ENCODE results near the gene ENPP3.

ENPP3 gene

DNA sequence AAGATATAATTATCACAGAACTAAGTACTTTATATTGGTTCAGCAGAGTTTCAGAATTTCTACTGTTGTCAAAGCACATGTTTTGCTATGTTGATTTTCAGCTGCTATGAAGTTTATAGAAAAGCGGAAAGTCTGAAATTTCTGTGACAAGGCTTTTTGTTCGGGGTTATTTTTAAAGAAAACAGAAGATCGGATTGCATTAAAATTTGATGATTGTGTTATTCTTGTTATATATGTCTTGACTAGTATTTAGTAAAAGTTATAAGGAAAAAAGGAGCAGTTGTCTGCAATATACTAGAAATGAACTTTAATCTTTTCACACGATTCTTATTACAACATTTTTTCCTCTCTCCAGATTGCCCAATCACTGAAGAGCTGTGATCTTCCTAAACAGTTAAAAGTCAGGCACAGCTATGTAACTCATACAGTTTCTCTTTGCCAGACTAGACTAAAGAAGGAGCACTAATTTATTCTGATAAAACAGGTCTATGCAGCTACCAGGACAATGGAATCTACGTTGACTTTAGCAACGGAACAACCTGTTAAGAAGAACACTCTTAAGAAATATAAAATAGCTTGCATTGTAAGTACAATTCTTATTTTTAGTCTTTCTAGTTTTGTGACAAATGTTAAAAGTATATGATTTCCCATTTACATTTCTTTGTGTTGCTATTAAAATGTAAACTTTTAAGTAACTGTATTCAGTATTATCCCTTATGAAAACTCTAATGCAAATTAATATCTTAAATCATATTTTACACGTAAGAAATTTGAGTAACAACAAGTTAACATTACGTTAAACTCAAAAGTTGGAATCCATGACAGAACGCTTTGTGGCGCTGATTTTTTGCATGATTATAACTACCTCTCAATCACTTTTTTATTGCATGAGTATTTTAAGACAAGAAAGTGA, at the start of gene ENPP3:
ENPP3 (plus strand) TSS at position 423 of the 913 bp plus-strand sequence; CDS start at position 506, 83 bp downstream.
- in situ Hi-C loops (cut with MboI; ENCODE audit: low sequenced_read_pairs): no loop called here

DNA sequence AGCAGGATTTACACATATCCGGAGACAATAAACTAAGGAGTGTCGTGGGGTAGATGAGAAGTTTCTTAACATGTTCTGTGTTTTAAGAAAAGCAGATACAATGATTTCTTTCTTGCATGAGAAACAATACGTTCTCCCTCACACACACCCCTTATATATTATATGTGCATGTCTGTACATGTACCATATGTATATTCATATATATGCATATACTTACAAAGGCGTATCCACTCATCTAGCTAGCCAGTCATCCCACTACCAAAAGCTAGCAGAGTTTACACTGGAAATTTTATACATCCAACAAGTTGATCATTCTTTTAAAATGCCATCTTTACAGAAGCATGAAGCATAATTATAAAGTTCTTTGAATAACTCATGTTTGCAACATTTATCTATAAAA, 49.2 kb upstream of the ENPP3 start:
- in situ Hi-C loops (cut with MboI; ENCODE audit: low sequenced_read_pairs): no loop called here

DNA sequence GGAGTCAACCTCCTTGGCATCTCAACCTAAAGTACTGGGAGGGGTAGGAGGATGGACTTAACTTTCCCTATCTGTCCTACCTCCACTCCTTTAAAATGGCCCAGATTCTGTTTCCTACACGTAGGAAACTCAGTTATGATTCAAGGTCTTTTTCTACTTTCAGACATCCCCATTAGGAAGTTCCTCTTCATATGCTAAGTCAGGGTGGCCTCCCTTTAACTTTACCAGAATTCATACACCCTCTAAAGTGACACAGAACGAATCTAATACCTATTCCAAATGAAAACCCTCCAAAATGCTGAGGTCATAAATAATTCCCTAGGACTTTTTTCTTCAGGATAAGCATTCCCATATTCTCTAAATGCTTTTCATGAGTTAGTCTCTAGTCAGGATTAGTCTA, 48.5 kb upstream of the ENPP3 start:
- in situ Hi-C loops (cut with MboI; ENCODE audit: low sequenced_read_pairs): no loop called here

DNA sequence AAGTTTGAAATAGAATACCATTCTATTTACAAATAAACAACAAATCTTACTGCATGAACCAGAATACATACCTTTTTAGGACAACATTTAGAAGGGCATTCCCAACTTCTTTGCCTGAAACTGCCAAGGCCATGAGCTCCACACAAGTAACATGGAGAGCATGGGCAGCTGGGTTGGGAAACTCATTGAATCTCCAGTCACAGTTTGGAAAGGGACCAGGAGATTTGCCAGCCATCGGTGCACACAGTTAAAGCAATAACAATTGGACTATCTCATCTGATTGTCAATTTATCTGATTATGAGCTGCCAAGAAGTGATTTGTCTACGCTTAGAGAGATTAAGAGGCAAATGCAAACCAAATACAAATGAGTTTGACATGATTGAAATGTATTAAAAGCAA, 44.2 kb upstream of the ENPP3 start:
- in situ Hi-C loops (cut with MboI; ENCODE audit: low sequenced_read_pairs): no loop called here

DNA sequence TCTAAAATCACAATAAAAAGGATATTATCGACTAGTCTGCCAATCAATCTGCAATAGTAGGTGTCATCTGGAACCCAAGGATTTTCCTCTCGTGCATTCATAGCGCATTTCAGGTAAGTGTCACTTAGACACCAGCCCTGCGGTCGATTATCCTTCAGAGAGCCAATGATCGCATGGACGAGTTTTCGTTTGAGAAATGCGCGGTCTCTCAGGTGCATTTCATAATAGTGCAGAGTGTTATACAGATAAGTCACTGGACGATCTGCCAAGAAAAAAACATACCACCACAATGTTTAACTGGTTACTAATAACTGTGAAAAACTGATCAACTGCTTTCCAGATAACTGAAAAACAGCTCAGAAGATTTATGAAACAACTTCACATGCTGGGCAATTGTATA, 43.0 kb upstream of the ENPP3 start:
- in situ Hi-C loops (cut with MboI; ENCODE audit: low sequenced_read_pairs): no loop called here

DNA sequence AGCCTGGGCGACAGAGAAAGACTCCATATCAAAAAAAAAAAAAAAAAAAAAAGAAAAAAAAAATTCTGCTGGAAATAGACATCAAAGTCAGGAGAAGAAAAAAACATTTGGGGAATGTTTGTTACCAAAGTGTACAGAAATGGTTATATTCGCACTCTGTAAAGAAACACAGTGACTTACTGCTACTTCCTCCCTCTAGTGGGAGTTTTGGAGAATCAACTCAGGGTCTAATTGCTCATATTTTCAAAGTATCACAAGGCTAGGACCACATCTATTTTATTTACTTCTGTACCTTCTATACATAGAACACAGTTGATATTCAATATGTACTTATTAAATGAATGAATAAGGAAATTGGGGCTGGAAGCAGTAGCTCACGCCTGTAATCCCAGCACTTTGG, 39.7 kb upstream of the ENPP3 start:
- in situ Hi-C loops (cut with MboI; ENCODE audit: low sequenced_read_pairs): no loop called here

DNA sequence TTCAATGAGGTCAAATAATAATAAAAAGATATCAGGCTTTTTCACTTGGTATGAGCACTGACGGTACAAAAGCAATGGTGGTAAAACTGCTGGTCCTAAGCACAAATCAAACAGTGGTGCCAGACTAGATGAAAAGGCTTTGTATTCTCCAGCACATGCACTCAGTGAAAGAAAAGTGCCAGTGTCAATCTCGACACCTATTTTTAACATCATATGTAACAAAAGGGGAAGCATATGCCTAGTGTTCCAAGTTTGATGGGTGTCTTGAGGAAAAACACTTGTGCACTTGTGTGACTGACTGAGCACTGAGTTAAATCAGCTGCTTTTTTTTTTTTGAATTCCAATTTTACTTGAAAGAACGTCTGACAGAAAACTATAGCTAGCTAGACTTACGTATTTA, 36.4 kb upstream of the ENPP3 start:
- in situ Hi-C loops (cut with MboI; ENCODE audit: low sequenced_read_pairs): no loop called here

DNA sequence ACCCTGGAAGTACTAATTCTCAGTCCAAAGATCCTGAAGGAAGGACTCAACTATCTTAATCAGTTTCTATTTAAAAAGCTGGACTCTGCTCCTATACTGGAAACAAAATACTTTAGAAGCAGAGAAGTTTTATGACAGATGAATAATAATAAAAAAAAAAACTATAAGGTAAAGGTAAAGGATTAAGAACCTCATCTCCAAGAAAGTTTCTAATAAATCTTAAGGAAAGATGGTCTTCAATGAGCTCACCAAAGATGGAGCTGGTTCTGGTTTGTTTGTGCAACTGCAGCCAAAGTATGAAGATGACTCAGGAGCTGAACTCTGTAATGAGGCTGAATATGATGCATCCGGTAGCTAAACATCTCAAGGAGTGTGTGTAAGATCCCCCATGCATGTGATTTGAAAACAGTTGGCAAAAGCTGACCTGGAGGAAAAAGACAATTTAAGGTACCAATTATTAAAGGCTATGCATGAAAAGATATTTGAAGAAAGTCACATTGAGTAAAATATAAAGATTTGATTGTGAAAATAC, 34.3 kb upstream of the ENPP3 start:
- in situ Hi-C loops (cut with MboI; ENCODE audit: low sequenced_read_pairs): no loop called here

DNA sequence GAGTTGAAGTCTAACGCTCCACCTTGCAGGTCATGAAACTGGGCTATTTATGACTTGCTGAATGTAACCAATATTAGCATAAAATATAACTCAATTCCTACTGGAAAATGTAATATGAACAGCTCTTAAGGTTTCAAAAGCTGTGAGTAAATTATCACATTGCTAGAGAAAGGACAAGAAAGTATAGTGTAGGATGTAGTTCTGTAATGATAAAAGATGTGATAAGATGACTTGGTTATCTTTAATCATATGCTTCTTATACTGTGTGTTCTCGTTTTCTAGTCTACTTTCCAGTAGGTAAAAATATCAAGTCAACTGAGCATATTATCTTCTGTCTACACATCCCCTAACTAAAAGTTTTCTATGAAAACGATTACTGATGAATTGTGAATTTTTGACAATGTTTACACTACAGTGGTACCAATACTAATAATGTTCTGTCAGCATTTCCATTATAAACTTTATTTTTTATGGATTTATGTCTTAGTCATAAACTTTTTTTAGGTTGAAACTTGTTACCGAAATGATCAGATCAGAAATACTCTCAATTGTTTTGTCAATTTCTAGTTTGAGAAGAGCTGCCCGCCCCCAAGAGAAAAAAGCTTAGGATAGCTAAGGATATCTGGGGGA, 23.7 kb upstream of the ENPP3 start:
- in situ Hi-C loops (cut with MboI; ENCODE audit: low sequenced_read_pairs): no loop called here

DNA sequence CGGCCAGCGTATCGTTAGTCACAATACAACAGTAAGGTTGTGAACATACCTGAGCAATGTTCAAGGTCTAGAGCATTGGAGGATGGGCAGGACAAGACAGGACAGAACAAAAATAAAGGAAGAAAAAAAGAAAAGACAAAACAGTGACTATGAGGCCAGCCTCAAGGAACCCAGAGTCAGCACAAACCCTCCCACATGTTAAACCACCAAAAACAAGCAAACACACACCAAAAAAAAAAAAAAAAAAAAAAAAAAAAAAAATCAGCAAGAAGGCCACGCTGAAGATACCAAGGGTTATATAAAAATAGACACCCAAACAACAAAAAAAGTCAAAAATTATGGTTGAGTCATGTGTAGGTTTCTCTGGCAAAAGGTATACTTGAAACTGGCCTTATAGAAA, 21.8 kb upstream of the ENPP3 start:
- in situ Hi-C loops (cut with MboI; ENCODE audit: low sequenced_read_pairs): no loop called here

DNA sequence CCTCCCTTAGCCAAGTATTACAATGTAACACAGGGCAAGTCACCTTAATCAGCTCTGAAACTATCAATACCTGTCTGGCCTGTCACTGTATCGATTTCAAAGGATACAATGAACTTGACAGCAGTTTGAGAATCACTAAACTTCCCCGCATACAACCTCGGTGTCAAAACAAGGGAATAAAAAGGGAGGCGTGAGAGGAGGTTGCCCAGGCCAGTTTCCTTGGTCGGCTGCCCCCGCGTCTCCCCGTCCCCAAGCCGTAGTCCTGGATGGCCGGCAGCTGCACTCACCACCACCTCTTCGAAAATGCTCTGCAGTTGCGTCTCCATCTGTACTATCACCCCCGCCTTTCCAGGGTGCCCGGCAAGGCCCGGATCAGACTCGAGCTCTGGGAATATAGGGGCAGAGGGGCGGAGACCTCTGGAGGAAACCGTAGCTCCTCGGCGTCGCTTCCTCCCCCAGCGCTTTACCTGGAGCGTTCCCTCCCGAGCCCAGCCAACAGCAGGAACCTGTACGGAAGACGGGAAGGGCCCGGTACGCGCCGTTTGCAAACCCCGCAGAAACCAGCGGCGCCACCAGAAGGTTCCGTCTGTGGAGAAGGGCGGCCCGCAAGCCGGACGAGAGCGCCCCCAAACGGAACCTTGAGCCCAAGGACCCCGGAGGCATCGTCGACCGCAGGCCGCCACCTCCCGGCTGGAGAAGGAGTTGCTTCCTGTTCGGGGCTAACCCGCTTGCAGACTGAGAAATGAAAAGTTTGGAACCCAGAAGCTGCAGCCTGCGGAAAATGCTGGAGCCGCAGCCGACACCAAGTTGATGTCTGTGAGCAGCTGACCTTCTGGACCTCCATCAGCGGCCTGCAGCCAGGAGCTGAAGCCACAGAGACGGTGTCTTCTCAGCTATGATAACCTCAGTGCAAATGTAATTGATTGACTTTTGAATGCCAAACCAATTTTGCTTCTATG, 9.1 kb upstream of the ENPP3 start, which contains the start of gene MED23:
MED23 (minus strand) TSS at position 519 of the 959 bp plus-strand sequence; CDS start at position 326, 193 bp downstream.
- in situ Hi-C loops (cut with MboI; ENCODE audit: low sequenced_read_pairs): no loop called here

DNA sequence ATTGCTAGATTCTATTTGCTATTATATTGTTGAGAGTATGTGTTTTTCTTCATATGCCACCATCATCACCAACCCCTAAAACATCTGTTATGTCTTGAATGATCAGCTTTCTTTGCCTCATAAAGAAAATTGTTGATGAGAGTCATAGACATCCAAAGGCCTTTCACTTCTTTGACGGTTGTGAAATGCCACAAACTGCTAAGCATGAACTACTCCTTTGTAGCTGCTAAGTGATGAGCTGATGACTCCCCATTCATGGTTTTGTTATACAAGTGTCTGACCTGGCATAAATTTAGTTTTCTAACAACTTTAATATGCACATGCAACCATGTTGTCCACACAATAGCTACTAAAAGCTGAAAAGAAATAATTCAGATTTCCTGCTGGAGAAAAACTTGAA, 8.4 kb upstream of the ENPP3 start:
- in situ Hi-C loops (cut with MboI; ENCODE audit: low sequenced_read_pairs): no loop called here

DNA sequence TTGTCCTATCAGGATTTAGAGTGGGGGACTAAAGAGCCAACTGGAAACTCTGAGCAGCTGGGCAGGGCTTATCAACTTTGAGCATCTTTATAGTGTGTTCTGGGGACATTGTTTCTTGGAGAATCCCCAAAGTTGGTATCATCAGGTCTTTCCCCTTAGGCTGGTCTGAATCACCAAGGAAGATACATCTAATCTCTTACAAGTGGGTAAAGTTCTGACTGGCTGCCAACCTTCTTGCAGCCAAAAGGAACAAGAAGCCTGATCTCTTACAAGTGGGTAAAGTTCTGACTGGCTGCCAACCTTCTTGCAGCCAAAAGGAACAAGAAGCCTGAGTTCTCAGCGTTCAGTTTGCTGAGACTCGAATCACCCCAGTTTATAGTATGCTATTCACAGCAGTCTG, 7.5 kb upstream of the ENPP3 start:
- in situ Hi-C loops (cut with MboI; ENCODE audit: low sequenced_read_pairs): no loop called here

DNA sequence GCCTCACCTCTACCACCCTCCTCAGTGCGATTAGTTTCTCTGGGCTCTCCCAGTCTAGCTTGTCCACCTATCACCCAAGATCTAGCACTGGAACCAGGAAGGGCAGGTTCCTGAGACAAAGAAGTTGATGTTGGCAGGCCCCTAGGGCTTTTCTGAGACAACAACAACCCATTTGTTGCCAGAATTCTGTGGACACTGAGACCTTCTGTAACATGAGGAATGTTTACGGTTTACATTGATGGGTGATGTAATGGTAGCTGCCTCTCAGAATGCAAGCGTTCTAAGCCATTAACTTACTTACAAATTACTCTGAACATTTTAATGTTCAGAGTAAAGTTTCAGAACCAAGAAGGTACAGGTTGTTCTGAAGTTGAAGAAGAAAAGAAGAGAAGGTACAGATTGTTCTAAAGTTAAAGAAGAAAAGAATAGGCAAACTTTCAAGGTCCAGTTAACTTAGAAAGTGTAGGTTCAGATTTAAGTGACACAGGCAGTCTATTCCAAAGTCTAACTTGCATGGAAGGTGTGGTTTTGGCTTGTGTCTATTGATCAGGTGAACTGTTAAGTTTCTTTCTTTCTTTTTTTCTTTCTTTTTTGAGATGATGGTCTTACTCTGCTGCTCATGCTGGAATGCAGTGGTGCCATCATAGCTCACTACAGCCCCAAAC, 5.3 kb upstream of the ENPP3 start:
- in situ Hi-C loops (cut with MboI; ENCODE audit: low sequenced_read_pairs): no loop called here

DNA sequence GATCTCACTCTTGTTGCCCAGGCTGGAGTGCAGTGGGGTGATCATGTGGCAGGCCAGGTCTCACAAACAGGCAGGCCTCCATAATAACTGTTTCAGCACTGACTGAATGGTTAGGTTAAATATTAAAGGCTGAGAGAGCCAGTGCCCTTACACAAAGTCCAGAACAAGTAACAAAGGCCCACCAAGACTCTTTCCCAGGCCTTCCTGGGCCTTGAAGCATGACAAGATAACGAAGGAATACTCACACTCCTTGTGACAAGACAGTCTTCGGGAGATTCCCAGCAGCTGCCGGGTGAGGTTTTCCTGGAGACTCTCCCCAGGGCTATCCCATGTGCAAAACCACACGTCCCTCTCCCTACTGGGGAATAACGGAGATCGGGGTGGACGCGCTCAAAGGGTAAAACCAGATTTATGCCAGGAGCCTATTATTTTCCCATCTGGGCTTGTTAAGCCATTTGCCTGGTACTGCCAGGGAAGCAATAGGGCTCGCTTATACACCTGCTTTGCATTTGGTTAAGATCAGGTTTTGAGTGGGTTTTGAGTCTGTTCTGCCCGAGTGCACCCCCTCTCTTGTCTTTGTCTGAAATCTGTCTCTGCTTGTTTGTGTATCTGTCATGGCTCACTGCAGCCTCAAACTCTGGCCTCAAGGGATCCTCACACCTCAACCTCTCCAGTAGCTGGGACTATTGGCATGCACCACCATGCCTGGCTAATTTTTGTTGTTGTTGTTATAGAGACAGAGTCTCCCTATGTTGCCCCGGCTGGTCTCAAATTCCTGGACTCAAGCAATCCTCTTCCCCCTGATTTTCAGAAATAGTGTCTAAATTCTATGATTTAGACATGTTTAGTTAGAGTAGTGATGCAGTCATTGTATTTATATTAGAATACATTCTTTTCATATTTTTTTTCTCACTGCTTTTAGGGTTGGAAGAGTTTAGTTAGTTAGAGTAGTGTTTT, 1.4 kb upstream of the ENPP3 start:
- in situ Hi-C loops (cut with MboI; ENCODE audit: low sequenced_read_pairs): no loop called here

DNA sequence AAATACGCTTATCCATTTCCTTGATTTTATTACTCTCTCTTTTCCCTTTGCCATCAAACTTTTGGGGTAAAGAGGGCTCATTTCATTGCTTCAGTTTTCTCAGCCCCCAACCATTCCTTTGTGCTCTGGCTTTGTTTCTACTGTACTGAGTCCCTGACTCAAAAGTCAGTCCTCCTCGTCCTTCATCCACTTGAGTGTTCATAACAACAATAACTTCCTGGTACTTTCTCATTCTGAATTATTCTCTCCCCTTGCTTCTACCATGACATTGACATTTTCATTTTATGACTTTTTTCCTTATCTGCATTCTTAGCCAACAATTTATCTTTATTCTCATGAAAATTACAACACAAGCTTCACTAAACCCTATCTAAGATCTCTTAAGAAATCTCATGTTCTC, 911 bp downstream of the ENPP3 start:
- in situ Hi-C loops (cut with MboI; ENCODE audit: low sequenced_read_pairs): no loop called here

DNA sequence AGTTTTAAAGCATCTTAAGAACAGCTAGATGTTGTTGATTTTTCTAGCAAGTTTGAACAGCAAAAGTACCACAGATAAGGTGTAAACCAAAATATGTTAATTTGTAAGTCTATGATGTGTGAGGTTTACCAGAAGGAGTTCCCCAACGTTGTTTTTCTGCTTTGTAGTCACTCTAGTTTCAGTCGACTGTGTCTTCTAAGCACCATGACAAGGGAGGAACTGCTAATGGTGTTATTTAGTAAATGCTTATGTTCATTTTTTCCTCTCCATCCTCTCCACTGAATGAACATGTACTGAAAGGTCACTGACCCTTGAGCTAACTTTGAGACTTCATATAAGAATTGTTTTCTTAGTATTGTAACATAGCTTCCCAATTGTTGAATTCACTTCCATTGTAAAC, 3.0 kb downstream of the ENPP3 start:
- in situ Hi-C loops (cut with MboI; ENCODE audit: low sequenced_read_pairs): no loop called here

DNA sequence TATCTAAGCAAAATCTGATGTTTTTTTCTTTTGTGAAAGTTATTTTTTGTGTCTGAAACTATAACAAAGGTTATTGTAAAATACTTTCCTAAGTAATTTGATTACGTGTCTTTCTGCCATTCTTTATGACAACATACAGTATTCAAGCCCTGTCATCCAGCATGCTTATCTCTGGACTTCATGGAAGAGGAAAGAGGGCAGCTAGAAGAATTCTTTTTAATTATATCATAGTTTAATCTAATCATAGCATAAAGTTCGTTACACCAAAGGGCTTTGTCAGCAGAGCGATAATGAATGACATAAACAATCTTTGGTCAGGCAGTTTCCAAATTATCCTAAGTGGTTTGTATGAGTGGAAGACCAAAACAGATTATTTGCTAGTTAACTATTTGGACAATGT, 3.5 kb downstream of the ENPP3 start:
- in situ Hi-C loops (cut with MboI; ENCODE audit: low sequenced_read_pairs): no loop called here

DNA sequence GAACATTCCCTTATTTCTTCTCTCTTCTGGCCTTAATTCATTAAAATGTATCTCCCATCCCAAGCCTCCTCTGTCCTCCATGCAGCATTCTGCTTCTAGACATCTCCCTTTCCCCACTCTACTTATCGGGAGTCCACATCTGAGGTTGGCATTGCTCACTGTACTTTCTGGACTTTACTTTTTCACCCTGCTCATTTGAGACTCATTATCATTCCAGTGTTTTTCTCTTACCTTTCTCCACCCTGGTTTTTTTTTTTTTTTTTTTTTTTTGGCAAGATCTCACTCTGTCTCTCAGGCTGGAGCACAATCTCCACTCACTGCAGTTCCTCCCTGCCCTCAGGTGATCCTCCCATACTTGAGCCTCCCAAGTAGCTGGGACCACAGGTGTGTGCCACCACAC, 4.5 kb downstream of the ENPP3 start:
- in situ Hi-C loops (cut with MboI; ENCODE audit: low sequenced_read_pairs): no loop called here

Measured in HL-60/S4 (cell line).